Right atrium auricular region (tissue), 2 donors: ENCODE measurements around the gene ZDHHC4. TPM values are rescaled to one million over a fixed set of nuclear protein-coding genes. Genes with fewer than 3 reads are reported as not detected.

ENCODE experiments used
- DNase-seq: peaks from one replicate; pipeline ENCODE4 v3.0.0-alpha.2; 2019; ENCODE audit warnings: low spot score
- H3K27ac ChIP-seq, 2 donors: fragments of 200-600 bp; sonication (generic); 1 replicate in 1 of 2; 2 replicates in 1 of 2; pipeline ENCODE4 v1.5.1; 2016 to 2019
- H3K27me3 ChIP-seq, 2 donors: fragments of 200-600 bp; sonication (generic); one replicate each; pipeline versions ENCODE4 v1.5.1 to v1.6.0; 2017 to 2019
- H3K36me3 ChIP-seq: fragments of 200-600 bp; sonication (generic); one replicate; pipeline ENCODE4 v1.5.1; 2016
- H3K4me1 ChIP-seq, 2 donors: fragments of 200-600 bp; sonication (generic); one replicate each; pipeline versions ENCODE4 v1.5.1 to v1.6.0; 2017 to 2019
- H3K4me3 ChIP-seq, 2 donors: fragments of 200-600 bp; sonication (generic); 1 replicate in 1 of 2; 2 replicates in 1 of 2; pipeline ENCODE4 v1.5.1; 2017 to 2019; ENCODE audit warnings: mild to moderate bottlenecking in 1 of 2, moderate library complexity in 1 of 2
- H3K9me3 ChIP-seq, 2 donors: fragments of 200-600 bp; sonication (generic); one replicate each; pipeline ENCODE4 v1.5.1; 2019
- CTCF ChIP-seq, 2 donors: fragments of 200-600 bp; sonication (generic); IDR thresholded peaks; one replicate each; pipeline ENCODE4 v1.5.1; 2019; ENCODE audit warnings: antibody characterized with exemption in 2 of 2
- total RNA-seq, 2 donors: library from RNA; depleted of rRNA; stranded (reverse); fragments of >200 nt; gene quantifications; one replicate each; pipeline ENCODE4 v1.1.0, GENCODE V29; 2016

Gene ZDHHC4
- total RNA-seq, 2 donors from 2014 or later = 37.5 to 48.4 TPM

GRCh38 chr7:6614953-6615722 lies 37.9 kb downstream of the ZDHHC4 start, which contains the start of gene ZNF853:
TSS of gene ZNF853 (plus strand) at chr7:6615610. CDS start at chr7:6616175, 565 bp downstream.
- Histone ChIP-seq H3K4me3 (peak within 1 kb of the TSS; percentile 67 to 68), H3K4me1 (peaks cover 0 to 16% of the 10 kb centered on the region in 2 donors), H3K36me3 (no peaks in the 10 kb centered on the region), H3K9me3 (no peaks in the 10 kb centered on the region), H3K27ac (peak within 1 kb of the TSS; percentile 26 to 29), H3K27me3 (no peaks in the 10 kb centered on the region)
- no peak for DNase-seq
- no peak for TF ChIP-seq CTCF (IDR thresholded peaks at IDR 0.05)

GRCh38 chr7:6615723-6616555 lies 38.7 kb downstream of the ZDHHC4 start:
- Histone ChIP-seq H3K36me3 (no peaks in the 10 kb centered on the region), H3K27me3 (no peaks in the 10 kb centered on the region), H3K4me1 (peaks cover 0 to 16% of the 10 kb centered on the region in 2 donors), H3K27ac (peak overlapping the region; percentile 26 to 29), H3K4me3 (peak overlapping the region; percentile 67 to 68), H3K9me3 (no peaks in the 10 kb centered on the region)
- TF ChIP-seq CTCF (IDR thresholded peaks at IDR 0.05) = no peak
- no peak for DNase-seq

GRCh38 chr7:6616854-6617643 lies 39.8 kb downstream of the ZDHHC4 start:
- peaks cover 8% of the 10 kb centered on the region for H3K36me3 ChIP-seq
- TF ChIP-seq CTCF (IDR thresholded peaks at IDR 0.05) = no peak
- no peak for DNase-seq
- no peaks in the 10 kb centered on the region for H3K9me3 ChIP-seq
- H3K4me1 ChIP-seq = peaks cover 0 to 16% of the 10 kb centered on the region in 2 donors
- no peak overlapping the region for H3K27ac ChIP-seq
- H3K27me3 ChIP-seq = no peaks in the 10 kb centered on the region
- H3K4me3 ChIP-seq = no peak overlapping the region

- Histone ChIP-seq H3K9me3 (no peaks in the 10 kb centered on the region), H3K27ac (no peak overlapping the region), H3K4me3 (no peak overlapping the region), H3K4me1 (peaks cover 0 to 16% of the 10 kb centered on the region in 2 donors), H3K36me3 (peaks cover 11% of the 10 kb centered on the region), H3K27me3 (no peaks in the 10 kb centered on the region)
- DNase-seq = no peak
- no peak for TF ChIP-seq CTCF (IDR thresholded peaks at IDR 0.05)
Observed at GRCh38 chr7:6618621-6619020, 41.4 kb downstream of the ZDHHC4 start.

- no peak for TF ChIP-seq CTCF (IDR thresholded peaks at IDR 0.05)
- H3K27me3 ChIP-seq = no peaks in the 10 kb centered on the region
- DNase-seq = no peak
- H3K9me3 ChIP-seq = no peaks in the 10 kb centered on the region
- peaks cover 0 to 13% of the 10 kb centered on the region in 2 donors for H3K4me1 ChIP-seq
- no peak overlapping the region for H3K27ac ChIP-seq
- no peak overlapping the region for H3K4me3 ChIP-seq
- H3K36me3 ChIP-seq = peaks cover 11% of the 10 kb centered on the region
Observed at GRCh38 chr7:6619961-6620360, 42.7 kb downstream of the ZDHHC4 start.
